Measurements from ENCODE around the gene TTLL9.

The TTLL9 gene

DNA sequence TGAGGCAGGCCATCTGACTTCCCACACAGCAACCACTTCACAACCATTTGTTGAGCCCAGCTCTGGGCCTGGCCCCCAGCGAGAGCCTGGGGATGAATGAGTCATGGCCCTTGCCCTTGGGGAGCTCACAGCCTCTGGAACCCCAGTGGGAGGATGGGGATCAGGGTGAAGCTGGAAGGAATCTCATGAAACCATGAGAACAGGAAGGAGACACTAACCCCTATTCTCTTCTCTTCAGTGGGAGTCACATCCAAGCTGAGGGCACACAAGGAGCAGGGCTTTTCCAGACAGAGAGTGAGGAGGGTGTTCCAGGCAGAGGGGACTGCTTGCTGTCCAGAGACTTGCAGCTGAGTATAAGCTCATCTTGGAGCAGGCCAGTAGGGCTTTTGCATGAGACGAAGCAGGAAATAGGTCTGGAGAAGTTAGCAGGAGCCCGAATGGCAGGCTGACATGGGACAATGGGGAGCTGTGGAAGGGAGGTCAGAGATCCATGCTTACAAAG, 32.5 kb upstream of the TTLL9 start:
- no peak for DNase-seq

DNA sequence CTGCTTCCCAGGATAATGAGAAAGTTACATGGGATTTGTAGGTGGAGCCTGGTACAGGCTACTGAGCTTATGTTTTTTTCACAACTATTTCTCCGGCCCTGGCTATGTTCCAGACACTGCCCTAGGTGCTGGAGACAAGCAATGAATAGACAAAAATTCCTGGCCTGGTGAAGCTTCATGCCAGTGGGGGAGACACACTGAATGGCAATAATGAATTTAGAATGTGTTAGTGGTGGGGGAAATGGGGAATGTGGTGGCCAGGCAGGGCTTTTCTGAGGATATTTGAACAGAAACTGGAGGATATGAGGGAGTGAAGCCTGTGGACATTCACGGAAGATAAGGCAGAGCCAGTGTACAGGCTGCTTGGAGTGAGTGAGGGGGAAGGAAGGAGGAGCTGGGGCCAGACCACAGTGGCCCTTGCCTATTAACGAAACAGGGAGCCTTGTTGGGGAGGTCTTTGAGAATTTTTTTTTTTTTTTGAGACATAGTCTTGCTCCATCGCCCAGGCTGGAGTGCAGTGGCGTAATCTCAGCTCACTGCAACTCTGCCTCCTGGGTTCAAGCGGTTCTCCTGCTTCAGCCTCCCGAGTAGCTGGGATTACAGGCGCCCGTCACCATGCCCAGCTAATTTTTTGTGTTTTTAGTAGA, 31.7 kb upstream of the TTLL9 start:
- DNase-seq: no peak

- no peak for DNase-seq
These were observed 30.5 kb upstream of the TTLL9 start for GRCh38 chr20:31839782-31840487.

DNA sequence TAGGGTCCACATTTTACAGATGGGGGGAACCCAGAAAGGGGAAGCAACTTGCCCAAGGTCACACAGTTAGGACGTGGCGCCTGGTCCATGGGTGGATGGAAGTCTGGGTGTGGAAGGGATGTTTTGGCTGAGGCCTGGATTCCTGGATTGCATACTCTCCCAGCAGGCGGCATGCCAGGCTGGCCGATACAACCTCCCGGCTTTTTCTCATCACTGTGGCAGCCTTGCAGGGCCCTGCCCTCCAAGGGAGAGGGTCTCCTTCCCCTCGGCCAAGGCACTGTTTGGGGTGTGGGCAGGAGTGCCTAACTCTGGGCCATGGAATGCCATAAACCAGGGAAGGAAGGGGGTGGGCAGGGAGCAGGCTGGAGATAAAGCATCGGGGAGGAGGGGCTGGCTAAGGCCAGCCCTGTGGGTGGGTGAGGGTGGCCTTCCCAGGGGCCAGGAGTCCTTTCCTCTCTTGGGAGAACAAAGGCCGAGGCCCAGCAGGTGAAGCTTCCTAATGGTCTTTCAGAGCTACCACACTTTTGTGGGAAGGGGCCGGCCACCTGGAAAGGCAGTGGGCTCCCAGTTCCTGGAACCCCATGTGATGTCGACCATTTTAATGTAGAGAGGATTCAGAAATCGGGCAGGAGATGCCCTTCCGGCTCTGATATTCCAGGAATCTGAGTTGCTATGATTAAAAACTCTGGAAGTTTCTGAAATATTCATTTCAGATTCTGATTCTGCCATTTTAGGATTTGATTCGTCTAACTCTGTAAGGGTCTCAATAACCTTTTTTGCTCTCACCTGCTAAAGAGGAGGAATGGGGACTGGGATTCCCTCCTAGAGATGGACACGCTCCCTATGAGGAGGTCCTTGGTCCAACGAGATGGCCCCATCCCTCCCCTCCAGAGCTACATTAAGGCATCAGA, 29.3 kb upstream of the TTLL9 start:
- no peak for DNase-seq

DNA sequence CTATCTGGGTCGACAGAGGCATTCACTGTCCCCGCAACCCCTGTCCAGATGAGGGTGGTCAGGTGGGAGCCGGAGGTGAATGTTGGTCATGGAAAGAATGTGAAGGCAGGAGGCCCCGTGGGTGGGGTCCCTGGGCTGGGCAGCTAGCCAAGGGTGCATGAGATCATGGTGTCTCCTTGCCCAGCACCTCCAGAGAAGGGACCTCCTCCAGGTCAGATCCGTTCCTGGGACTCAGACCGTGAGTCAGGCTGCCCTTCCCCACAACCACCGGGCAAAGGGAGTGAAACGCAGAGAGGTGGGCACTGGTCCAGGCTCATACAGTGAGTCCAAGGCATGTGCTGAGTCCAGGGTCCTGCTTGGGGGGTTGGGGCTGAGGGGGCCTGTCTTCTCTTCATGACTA, 28.5 kb upstream of the TTLL9 start:
- no peak for DNase-seq

- DNase-seq: no peak
These were observed 27.8 kb upstream of the TTLL9 start for GRCh38 chr20:31842471-31843157.

DNA sequence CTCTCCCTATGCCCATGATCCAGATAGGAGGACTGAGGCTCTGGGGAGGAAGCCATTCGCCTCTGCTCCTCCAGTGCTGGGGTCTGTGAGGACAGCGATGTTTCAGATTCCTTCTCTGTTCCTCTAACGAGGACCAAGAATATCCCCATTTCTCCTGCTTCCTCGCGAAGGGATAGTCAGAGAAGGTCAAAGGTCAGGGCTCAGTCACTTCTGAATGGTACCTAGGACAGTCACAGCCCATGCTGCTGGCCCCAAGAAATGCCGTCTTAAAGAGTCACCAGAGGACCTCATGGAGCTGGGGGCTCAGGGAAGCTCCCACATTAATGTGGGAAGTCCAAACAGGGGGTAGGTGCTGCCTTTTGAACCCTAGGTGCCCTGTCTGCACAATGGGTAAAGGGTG, 27.1 kb upstream of the TTLL9 start:
- DNase-seq: no peak

DNA sequence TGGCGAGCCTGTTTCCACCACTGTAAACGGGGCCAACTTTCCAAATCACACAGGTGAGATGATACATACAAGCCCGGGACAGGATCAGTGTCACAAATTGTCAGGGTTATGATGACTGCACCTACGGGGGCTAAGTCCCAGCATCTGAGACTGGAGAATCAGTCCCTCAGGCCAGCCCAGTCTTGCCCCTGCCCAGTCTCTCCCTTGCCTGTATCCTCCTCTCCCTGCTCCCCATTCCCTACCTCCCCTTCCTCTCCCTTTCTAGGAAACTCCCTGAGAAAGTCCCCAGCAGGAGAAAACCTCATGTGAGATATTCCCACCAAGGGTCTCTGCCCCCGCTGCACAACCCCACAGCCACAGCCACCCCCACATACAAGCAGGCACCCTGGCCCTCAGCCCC, 26.6 kb upstream of the TTLL9 start:
- DNase-seq: no peak

GRCh38 chr20:31844737-31845299, 25.6 kb upstream of the TTLL9 start:
- no peak for DNase-seq

GRCh38 chr20:31845300-31845863, 25.1 kb upstream of the TTLL9 start, which contains the start of gene FOXS1:
Gene FOXS1 (minus strand): TSS chr20:31845604. CDS start chr20:31845542, 62 bp downstream.
- no peak for DNase-seq

DNA sequence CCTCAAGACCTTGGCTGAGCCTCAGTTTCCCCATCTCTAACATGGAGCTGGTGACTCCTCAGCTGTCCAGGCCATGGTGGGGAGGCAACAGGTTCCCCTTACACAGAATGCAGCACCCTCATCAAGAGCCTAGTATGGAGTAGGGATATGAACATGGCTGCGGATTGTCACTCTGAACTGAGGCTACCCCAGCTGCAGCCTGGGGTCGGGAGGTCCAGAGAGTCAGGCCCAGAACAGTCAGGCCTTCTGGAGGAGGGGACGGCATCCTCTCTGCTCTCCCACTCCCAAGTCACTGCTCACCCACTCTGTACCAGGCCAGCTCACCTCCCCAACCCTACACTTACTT, 23.7 kb upstream of the TTLL9 start:
- DNase-seq: no peak

GRCh38 chr20:31848088-31848999, 22.1 kb upstream of the TTLL9 start:
- no peak for DNase-seq

DNA sequence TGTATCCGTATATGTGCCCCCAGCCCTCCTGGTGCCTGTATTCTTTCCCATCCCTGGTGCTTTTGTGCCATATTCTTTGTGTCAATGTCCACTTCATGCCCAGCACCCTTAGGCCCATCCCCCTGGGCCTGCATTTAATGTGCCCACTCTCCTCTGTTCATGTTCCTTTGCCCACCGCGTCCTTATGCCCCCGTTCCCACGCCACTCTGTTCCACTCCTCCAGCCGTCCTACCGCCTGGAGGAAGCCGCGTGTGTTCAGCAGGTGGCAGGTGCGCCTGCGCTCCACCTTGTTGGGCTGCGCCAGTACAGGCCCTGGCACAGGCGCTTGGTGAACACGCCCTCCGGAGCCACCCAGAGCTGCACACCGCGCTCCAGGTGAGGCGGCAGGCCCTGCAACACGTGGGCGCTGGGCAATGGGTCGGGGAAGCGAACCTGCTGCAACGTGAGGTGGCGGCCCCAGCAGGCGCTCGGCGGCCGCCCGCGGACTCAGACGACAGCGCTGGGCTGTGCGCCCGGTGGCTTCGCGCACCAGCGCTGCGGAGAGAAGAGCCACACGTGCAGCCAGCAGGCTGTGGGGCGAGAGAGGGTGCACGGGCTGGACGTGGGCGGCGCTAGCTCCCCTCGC, 21.0 kb upstream of the TTLL9 start:
- DNase-seq: no peak

DNA sequence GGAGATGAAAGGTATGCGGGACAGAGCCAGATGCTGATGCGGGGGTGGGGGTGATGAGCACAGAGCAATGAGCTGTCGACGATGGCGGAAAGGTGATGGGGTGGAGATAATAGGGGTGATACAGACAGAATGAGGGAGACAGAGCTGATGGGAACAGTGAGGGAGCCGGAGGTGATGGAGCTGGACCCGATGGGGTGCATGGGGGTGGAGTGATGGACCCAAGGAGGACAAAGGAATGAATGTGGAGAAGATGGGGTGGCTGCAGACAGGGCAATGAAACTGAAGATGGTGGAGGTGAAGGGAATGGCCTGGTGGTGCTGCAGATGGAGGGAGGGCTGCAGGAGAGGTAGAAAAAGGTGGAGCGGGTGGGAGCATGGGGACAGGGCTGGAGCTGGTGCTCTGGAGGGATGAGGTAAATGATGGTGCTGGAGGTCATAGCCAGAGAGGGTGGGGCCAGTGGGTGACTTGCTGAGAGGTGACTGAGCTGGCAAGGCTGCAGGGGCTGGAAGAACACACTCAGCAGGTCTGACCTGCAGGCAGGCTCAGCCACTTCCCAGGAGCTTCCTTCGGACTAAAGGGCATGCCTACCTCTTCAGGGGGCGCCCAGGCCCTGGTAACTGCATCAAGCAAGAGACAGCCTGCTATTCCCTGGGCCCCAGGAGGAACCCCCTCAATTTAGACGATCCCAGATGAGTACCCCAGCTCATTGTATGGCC, 19.0 kb upstream of the TTLL9 start:
- no peak for DNase-seq

DNA sequence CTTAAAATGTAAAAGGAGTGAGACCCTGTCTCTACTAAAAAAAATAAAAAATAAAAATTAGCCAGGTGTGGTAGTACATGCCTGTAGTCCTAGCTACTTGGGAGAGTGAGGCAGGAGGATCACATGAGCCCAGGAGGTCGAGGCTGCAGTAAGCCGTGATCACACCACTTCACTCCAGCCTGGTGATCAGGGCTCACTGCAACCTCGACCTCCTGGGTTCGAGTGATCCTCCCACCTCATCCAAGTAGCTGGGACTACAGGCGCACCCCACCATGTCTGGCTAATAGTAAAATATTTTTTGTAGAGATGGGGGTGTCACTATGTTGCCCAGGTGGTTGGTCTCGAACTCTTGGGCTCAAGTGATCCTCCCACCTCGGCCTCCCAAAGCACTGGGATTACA, 17.0 kb upstream of the TTLL9 start:
- no peak for DNase-seq

- no peak for DNase-seq
These were observed 13.9 kb upstream of the TTLL9 start for GRCh38 chr20:31856516-31856915.

GRCh38 chr20:31857861-31858759, 12.3 kb upstream of the TTLL9 start:
- DNase-seq: no peak

DNA sequence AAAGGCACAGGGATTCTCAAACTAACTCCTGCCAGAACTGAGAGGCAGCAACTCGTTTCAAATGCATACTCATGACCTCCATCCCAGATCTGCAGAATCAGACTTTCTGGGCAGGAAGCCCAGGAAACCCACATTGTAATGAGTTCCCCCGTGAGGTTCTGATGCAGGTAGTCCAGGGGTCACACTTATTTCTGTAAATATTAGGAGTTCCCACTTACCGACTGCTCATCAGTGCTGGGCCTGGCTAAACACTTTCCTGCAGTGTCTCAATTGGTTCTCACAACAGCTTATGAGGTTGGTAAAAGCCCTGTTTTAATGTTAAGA, 11.7 kb upstream of the TTLL9 start:
- DNase-seq: no peak

Measured in activated naive CD4-positive, alpha-beta T cell treated with anti-CD3 and anti-CD28 coated beads, Interleukin-2, amount 50 U/mL, for 16 hours (primary cell).